GM12878 (cell line): Measurements from ENCODE around the gene ZNF407. TPM values are rescaled to one million over a fixed set of nuclear protein-coding genes. Genes with fewer than 3 reads are reported as not detected.

Experiments used
- ATAC-seq: fragments of 200-7000 bp; cut with Tn5 transposase; 3 replicates; pipeline ENCODE4 v1.9.1; 2020; ENCODE audit warnings: mild to moderate bottlenecking, moderate library complexity
- BruUV-seq: library from RNA; stranded (reverse); fragments of 400-500 nt; replicated peaks from 2 replicates; lab custom pipeline; 2021; lab: Mats Ljungman, UMichigan
- CTCF ChIA-PET: fragments of 300-600 bp; sonication (Branson Sonifier 250); formaldehyde crosslinking; extraction: SDS; loops from one replicate; lab custom pipeline; 2021; ENCODE audit warnings: inconsistent platforms; lab: Yijun Ruan, JAX
- POLR2A ChIA-PET: fragments of 350-600 bp; formaldehyde crosslinking; extraction: SDS; loops from one replicate; lab custom pipeline; 2021; ENCODE audit warnings: inconsistent platforms; lab: Charles Lee
- RAD21 ChIA-PET: fragments of 300-600 bp; sonication (Branson Sonifier 250); formaldehyde crosslinking; loops from one replicate; lab custom pipeline; 2023; ENCODE audit warnings: antibody characterized with exemption; ENCODE audit not compliant: unreplicated experiment; lab: Charles Lee
- SMC1A ChIA-PET: fragments of 300-600 bp; sonication (Branson Sonifier 250); formaldehyde crosslinking; loops from one replicate; lab custom pipeline; 2023; ENCODE audit not compliant: unreplicated experiment, uncharacterized antibody; lab: Charles Lee
- DNase-seq: peaks from one replicate; pipeline ENCODE4 v3.0.0-alpha.2; 2011; ENCODE audit warnings: low read depth, low spot score
- FAIRE-seq: peaks from 3 replicates; lab custom pipeline; 2011; peaks lifted over from hg19 to GRCh38; lab: Jason Lieb, UNC
- H2AFZ ChIP-seq: 2 replicates; pipeline ENCODE4 v1.6.0; 2011; ENCODE audit warnings: low read depth, low read length, control low read depth; ENCODE audit not compliant: control insufficient read depth
- H3K27ac ChIP-seq: 2 replicates; pipeline ENCODE4 v1.5.1; 2011; ENCODE audit warnings: control low read depth; ENCODE audit not compliant: control insufficient read depth, insufficient read depth
- H3K27me3 ChIP-seq, 2 experiments: replicated peaks in 1 of 2; 2 replicates each; pipeline versions ENCODE4 v1.6.0 to v1.6.1; 2011; ENCODE audit warnings: low read length in 1 of 2; ENCODE audit not compliant: control insufficient read depth in 2 of 2, insufficient read depth in 2 of 2
- H3K36me3 ChIP-seq, 2 experiments: 2 replicates each; pipeline ENCODE4 v1.5.1; 2011; ENCODE audit warnings: low read length in 1 of 2; ENCODE audit not compliant: control insufficient read depth in 2 of 2, insufficient read depth in 2 of 2
- H3K4me1 ChIP-seq: 2 replicates; pipeline ENCODE4 v1.6.1; 2011; ENCODE audit warnings: mild to moderate bottlenecking, low read length, moderate library complexity, mixed read lengths; ENCODE audit not compliant: control insufficient read depth, insufficient read depth
- H3K4me2 ChIP-seq: 2 replicates; pipeline ENCODE4 v1.6.0; 2011; ENCODE audit warnings: control low read depth; ENCODE audit not compliant: control insufficient read depth, insufficient read depth
- H3K4me3 ChIP-seq: fragments of 200-600 bp; sonication (generic); 2 replicates; pipeline ENCODE4 v1.5.1; 2016
- H3K79me2 ChIP-seq: 2 replicates; pipeline ENCODE4 v1.6.0; 2011; ENCODE audit warnings: low read length; ENCODE audit not compliant: control insufficient read depth, insufficient read depth
- H3K9ac ChIP-seq: 2 replicates; pipeline ENCODE4 v1.8.0; 2011; ENCODE audit warnings: low read length, control low read depth, mixed read lengths; ENCODE audit not compliant: control insufficient read depth, insufficient read depth
- H3K9me3 ChIP-seq: replicated peaks from 3 replicates; pipeline ENCODE4 v1.5.1; 2011; ENCODE audit warnings: mild to moderate bottlenecking, low read length; ENCODE audit not compliant: control insufficient read depth, insufficient read depth
- H4K20me1 ChIP-seq: 2 replicates; pipeline ENCODE4 v1.6.0; 2011; ENCODE audit not compliant: control insufficient read depth, insufficient read depth
- ATF7 ChIP-seq: fragments of 450-650 bp; IDR thresholded peaks from 2 replicates; pipeline ENCODE4 v1.6.1; 2016; ENCODE audit warnings: low read depth, mild to moderate bottlenecking
- CHD4 ChIP-seq: fragments of 200-600 bp; sonication (generic); IDR thresholded peaks from 2 replicates; pipeline ENCODE4 v1.6.1; 2016; ENCODE audit warnings: mild to moderate bottlenecking
- CREM ChIP-seq: IDR thresholded peaks from 2 replicates; pipeline ENCODE4 v1.6.1; 2014; ENCODE audit warnings: antibody characterized with exemption, low read depth
- GABPA ChIP-seq: IDR thresholded peaks from 2 replicates; pipeline ENCODE4 v1.6.1; 2014; ENCODE audit warnings: antibody characterized with exemption, low read depth, mild to moderate bottlenecking, inconsistent platforms
- HDAC6 ChIP-seq: fragments of 200-600 bp; sonication (generic); IDR thresholded peaks from one replicate; pipeline ENCODE4 v1.8.0; 2017; ENCODE audit warnings: antibody characterized with exemption; ENCODE audit not compliant: unreplicated experiment
- IKZF2 ChIP-seq, 2 experiments: fragments of 450-650 bp; IDR thresholded peaks; 2 replicates each; pipeline ENCODE4 v1.6.1; 2017; ENCODE audit warnings: mild to moderate bottlenecking in 2 of 2, moderate library complexity in 2 of 2
- KAT2A ChIP-seq: conservative IDR thresholded peaks from 2 replicates; pipeline ENCODE4 v1.6.1; 2011; ENCODE audit warnings: low read depth, low read length; ENCODE audit not compliant: control insufficient read depth
- POLR2AphosphoS5 ChIP-seq: IDR thresholded peaks from 2 replicates; pipeline ENCODE4 v1.6.1; 2011; ENCODE audit warnings: mild to moderate bottlenecking, low read length, inconsistent platforms
- PRDM15 ChIP-seq: fragments of 450-650 bp; formaldehyde crosslinking; IDR thresholded peaks from 2 replicates; pipeline ENCODE4 v1.4.0; 2020; ENCODE audit warnings: mild to moderate bottlenecking, moderate library complexity
- RFX5 ChIP-seq: IDR thresholded peaks from 2 replicates; pipeline ENCODE4 v1.6.1; 2011; ENCODE audit warnings: low read depth, low read length, improper control_type of control experiment
- RUNX3 ChIP-seq: IDR thresholded peaks from 2 replicates; pipeline ENCODE4 v1.6.1; 2012; ENCODE audit warnings: low read length, inconsistent platforms
- SMAD5 ChIP-seq: IDR thresholded peaks from 2 replicates; pipeline ENCODE4 v1.6.1; 2016; ENCODE audit warnings: antibody characterized with exemption, low read depth
- SPI1 ChIP-seq: IDR thresholded peaks from 2 replicates; pipeline ENCODE4 v1.6.1; 2011; ENCODE audit warnings: low read depth, mild to moderate bottlenecking, low read length, moderate library complexity, borderline replicate concordance; ENCODE audit not compliant: insufficient read depth
- WGBS: methylation state at CpG from one replicate; pipeline ENCODE4 v1.1.6; 2016; ENCODE audit warnings: low lambda C conversion rate; ENCODE audit not compliant: insufficient replicate concordance, insufficient coverage; ENCODE audit errors: missing lambda C conversion rate; 5-methylcytosine and 5-hydroxymethylcytosine counted together
- in situ Hi-C: fragments of 300-500 bp; cut with MboI; formaldehyde crosslinking; loops from 9 replicates; pipeline ENCODE4 v1.14.3; 2018; ENCODE audit warnings: mixed read lengths
- intact Hi-C: fragments of 100-400 bp; cut with micrococcal nuclease; formaldehyde crosslinking; loops from one replicate; pipeline ENCODE4 v1.14.2; 2022; ENCODE audit not compliant: unreplicated experiment
- polyA plus RNA-seq, 11 experiments: library from polyadenylated mRNA; depleted of rRNA in 4 of 11; unstranded in 6 of 11; stranded (reverse) in 5 of 11; fragments of >200 nt; fragmentation: Nextera tagmentation in 4 of 11; fragmentation: Illumina TruSeq in 1 of 11; extraction: Ambion mirVana in 4 of 11; extraction: Trizol in 1 of 11; gene quantifications; 1 replicate in 1 of 11; 2 replicates in 10 of 11; pipeline versions ENCODE4 v1.2.1 to v1.2.3, GENCODE V29; 2011 to 2016; ENCODE audit warnings: inconsistent platforms in 2 of 11, missing spikeins in 2 of 11, low read depth in 1 of 11
- total RNA-seq, 4 experiments: library from RNA; depleted of rRNA in 3 of 4; stranded (reverse); fragments of >200 nt in 3 of 4; fragmentation: Illumina TruSeq in 1 of 4; extraction: Trizol in 1 of 4; gene quantifications; 2 replicates each; pipeline versions ENCODE4 v1.2.1 to v1.2.3, GENCODE V29; 2013 to 2021
- TF ChIP-seq, protein P1 (sequence below): IDR thresholded peaks from 2 replicates; pipeline ENCODE4 v1.6.1; 2011; ENCODE audit warnings: borderline replicate concordance, low read depth, mild to moderate bottlenecking, moderate library complexity, mixed read lengths, low read length; ENCODE audit not compliant: insufficient read depth; ENCODE audit errors: extremely low read length
- TF ChIP-seq, protein P2 (sequence below): fragments of 450-650 bp; IDR thresholded peaks from 2 replicates; pipeline ENCODE4 v1.6.1; 2017; ENCODE audit warnings: mild to moderate bottlenecking, moderate library complexity

The ZNF407 gene
- total and polyA plus RNA-seq, 10 of the 15 experiments (the other 5 are each of a cell fraction or from before 2014, with no cell fraction given) = 0.69 to 11.6 (median 5.3) TPM

- TF ChIP-seq IKZF2 (IDR thresholded peaks at IDR 0.05) = no peak
- TF ChIP-seq, protein P1, sequence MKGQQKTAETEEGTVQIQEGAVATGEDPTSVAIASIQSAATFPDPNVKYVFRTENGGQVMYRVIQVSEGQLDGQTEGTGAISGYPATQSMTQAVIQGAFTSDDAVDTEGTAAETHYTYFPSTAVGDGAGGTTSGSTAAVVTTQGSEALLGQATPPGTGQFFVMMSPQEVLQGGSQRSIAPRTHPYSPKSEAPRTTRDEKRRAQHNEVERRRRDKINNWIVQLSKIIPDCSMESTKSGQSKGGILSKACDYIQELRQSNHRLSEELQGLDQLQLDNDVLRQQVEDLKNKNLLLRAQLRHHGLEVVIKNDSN = no peak
- TF ChIP-seq CHD4 = no peak
- no peak for TF ChIP-seq SMAD5
Measured at GRCh38 chr18:74665346-74665745, 67.7 kb downstream of the ZNF407 start (continued).

DNA sequence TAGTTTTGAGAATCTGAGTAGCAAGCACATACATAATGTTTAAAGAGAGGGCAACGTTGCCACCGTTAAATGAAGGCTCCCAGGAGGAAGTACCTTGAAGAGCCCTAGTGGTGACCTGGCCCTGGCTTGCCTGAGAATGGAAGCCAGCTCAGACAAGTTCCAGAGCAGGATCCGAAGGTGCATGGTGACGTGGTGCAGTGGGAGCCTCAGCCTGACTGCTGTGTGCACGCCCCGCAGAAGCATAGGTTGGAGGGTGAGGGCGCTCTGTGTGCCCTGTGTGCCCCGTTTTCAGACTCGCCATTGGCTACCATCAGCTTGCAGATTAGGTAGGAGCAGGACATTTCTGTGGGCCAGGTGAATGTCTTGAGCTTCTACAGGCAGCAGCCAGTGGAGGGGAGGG, 68.2 kb downstream of the ZNF407 start:
- CTCF ChIA-PET = interaction anchor here (1.1 kb wide), 1 partner anchor 13 kb away, joined by 3 read pairs; no protein-coding TSS in a partner anchor
- TF ChIP-seq POLR2AphosphoS5 (no peak), RUNX3 (no peak), CREM (no peak), ATF7 (no peak), SPI1 (no peak), KAT2A (no peak), RFX5 (no peak), HDAC6 (no peak), CHD4 (no peak), GABPA (no peak), PRDM15 (CRISPR knock-in tag) (no peak)
- TF ChIP-seq, protein P2, sequence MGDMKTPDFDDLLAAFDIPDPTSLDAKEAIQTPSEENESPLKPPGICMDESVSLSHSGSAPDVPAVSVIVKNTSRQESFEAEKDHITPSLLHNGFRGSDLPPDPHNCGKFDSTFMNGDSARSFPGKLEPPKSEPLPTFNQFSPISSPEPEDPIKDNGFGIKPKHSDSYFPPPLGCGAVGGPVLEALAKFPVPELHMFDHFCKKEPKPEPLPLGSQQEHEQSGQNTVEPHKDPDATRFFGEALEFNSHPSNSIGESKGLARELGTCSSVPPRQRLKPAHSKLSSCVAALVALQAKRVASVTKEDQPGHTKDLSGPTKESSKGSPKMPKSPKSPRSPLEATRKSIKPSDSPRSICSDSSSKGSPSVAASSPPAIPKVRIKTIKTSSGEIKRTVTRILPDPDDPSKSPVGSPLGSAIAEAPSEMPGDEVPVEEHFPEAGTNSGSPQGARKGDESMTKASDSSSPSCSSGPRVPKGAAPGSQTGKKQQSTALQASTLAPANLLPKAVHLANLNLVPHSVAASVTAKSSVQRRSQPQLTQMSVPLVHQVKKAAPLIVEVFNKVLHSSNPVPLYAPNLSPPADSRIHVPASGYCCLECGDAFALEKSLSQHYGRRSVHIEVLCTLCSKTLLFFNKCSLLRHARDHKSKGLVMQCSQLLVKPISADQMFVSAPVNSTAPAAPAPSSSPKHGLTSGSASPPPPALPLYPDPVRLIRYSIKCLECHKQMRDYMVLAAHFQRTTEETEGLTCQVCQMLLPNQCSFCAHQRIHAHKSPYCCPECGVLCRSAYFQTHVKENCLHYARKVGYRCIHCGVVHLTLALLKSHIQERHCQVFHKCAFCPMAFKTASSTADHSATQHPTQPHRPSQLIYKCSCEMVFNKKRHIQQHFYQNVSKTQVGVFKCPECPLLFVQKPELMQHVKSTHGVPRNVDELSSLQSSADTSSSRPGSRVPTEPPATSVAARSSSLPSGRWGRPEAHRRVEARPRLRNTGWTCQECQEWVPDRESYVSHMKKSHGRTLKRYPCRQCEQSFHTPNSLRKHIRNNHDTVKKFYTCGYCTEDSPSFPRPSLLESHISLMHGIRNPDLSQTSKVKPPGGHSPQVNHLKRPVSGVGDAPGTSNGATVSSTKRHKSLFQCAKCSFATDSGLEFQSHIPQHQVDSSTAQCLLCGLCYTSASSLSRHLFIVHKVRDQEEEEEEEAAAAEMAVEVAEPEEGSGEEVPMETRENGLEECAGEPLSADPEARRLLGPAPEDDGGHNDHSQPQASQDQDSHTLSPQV = no peak

More for the DNA sequence above, 68.2 kb downstream of the ZNF407 start:
- SMC1A ChIA-PET = interaction anchor here (1.0 to 1.8 kb wide), 3 partner anchors 12 to 507 kb away, joined by 3 to 8 read pairs (median 3); no protein-coding TSS in a partner anchor
- H4K20me1 ChIP-seq = no peaks in the 10 kb centered on the region
- H3K4me3 ChIP-seq = no peak overlapping the region
- no peak for DNase-seq
- no peak overlapping the region for H2AFZ ChIP-seq
- no peak for ATAC-seq
- in situ Hi-C loops = loop anchor here (10.0 to 25.0 kb wide), 2 partner anchors 296 to 809 kb away; no protein-coding TSS in a partner anchor
- no peak for FAIRE-seq
- no peaks in the 10 kb centered on the region for H3K9me3 ChIP-seq
- intact Hi-C loops = no loop called here
- H3K27me3 ChIP-seq = no peaks in the 10 kb centered on the region
- no peak overlapping the region for H3K9ac ChIP-seq
- no peaks in the 10 kb centered on the region; a peak in 1 of 4 replicates for H3K36me3 ChIP-seq
- no peaks in the 10 kb centered on the region for H3K79me2 ChIP-seq
- 98% methylated on average over 8 of the region's 9 CpGs for WGBS
- no TSS peak for BruUV-seq
- POLR2A ChIA-PET = no interaction called here
- no peaks in the 10 kb centered on the region for H3K4me1 ChIP-seq
- no peak overlapping the region for H3K4me2 ChIP-seq
- RAD21 ChIA-PET = no interaction called here
- no peak overlapping the region for H3K27ac ChIP-seq
